ENCODE measurements around the gene RHOC.
"Not testable (repeated sequence)": the region's sequence is repeated elsewhere in the genome, so short reads cannot be mapped to it uniquely, and the experiment has no call there.

The RHOC gene

GRCh38 chr1:112727716-112728115 is 20.8 kb upstream of the RHOC start:
- no peaks in the 10 kb centered on the region for H3K36me3 ChIP-seq (ENCODE audit: insufficient read depth, low read length)
- no peaks in the 10 kb centered on the region for H3K79me2 ChIP-seq (ENCODE audit: insufficient read depth, low read length)
- H3K27ac ChIP-seq (ENCODE audit: low read depth, low read length, poor library complexity, severe bottlenecking), result no peak overlapping the region
- no peak overlapping the region for H3K9ac ChIP-seq (ENCODE audit: low read length)
- H3K4me1 ChIP-seq (ENCODE audit: insufficient read depth, low read length, severe bottlenecking), result no peaks in the 10 kb centered on the region
- no peaks in the 10 kb centered on the region for H3F3A ChIP-seq (ENCODE audit: insufficient read depth, low read length)
- no peaks in the 10 kb centered on the region for H3K27me3 ChIP-seq (ENCODE audit: insufficient read depth, low read length)
- no peaks in the 10 kb centered on the region for H3K9me2 ChIP-seq (ENCODE audit: low read depth, low read length)
- no peak overlapping the region for H3K4me3 ChIP-seq (ENCODE audit: low read depth, low read length, poor library complexity, severe bottlenecking)
- no peaks in the 10 kb centered on the region for H3K9me3 ChIP-seq (ENCODE audit: low read length)
- no peak overlapping the region for H2AFZ ChIP-seq (ENCODE audit: low read length)
- H4K20me1 ChIP-seq (ENCODE audit: insufficient read depth, low read length), result no peaks in the 10 kb centered on the region
- TF ChIP-seq EZH2 (IDR thresholded peaks at IDR 0.05; ENCODE audit: borderline replicate concordance, low read length) (no peak), CTCF (IDR thresholded peaks at IDR 0.05; ENCODE audit: low read length) (no peak)
- H3K4me2 ChIP-seq (ENCODE audit: low read length), result no peak overlapping the region

- not testable (repeated sequence) for H3K36me3 ChIP-seq (ENCODE audit: insufficient read depth, low read length); H3F3A ChIP-seq (ENCODE audit: insufficient read depth, low read length); H3K4me3 ChIP-seq (ENCODE audit: low read depth, low read length, poor library complexity, severe bottlenecking); H3K4me2 ChIP-seq (ENCODE audit: low read length); H3K27me3 ChIP-seq (ENCODE audit: insufficient read depth, low read length); H3K27ac ChIP-seq (ENCODE audit: low read depth, low read length, poor library complexity, severe bottlenecking); H3K9ac ChIP-seq (ENCODE audit: low read length); H3K4me1 ChIP-seq (ENCODE audit: insufficient read depth, low read length, severe bottlenecking); H3K9me2 ChIP-seq (ENCODE audit: low read depth, low read length); H4K20me1 ChIP-seq (ENCODE audit: insufficient read depth, low read length); H3K9me3 ChIP-seq (ENCODE audit: low read length); H3K79me2 ChIP-seq (ENCODE audit: insufficient read depth, low read length); H2AFZ ChIP-seq (ENCODE audit: low read length)
Observed at GRCh38 chr1:112724240-112724639, 17.3 kb upstream of the RHOC start.

GRCh38 chr1:112723511-112723839 is 16.5 kb upstream of the RHOC start:
- Histone ChIP-seq H3K9ac (ENCODE audit: low read length) (no peak overlapping the region), H3K79me2 (ENCODE audit: insufficient read depth, low read length) (no peaks in the 10 kb centered on the region), H3K27ac (ENCODE audit: low read depth, low read length, poor library complexity, severe bottlenecking) (no peak overlapping the region), H3K9me3 (ENCODE audit: low read length) (no peaks in the 10 kb centered on the region), H4K20me1 (ENCODE audit: insufficient read depth, low read length) (no peaks in the 10 kb centered on the region), H2AFZ (ENCODE audit: low read length) (no peak overlapping the region), H3K27me3 (ENCODE audit: insufficient read depth, low read length) (no peaks in the 10 kb centered on the region), H3K4me3 (ENCODE audit: low read depth, low read length, poor library complexity, severe bottlenecking) (no peak overlapping the region), H3K36me3 (ENCODE audit: insufficient read depth, low read length) (no peaks in the 10 kb centered on the region), H3K4me1 (ENCODE audit: insufficient read depth, low read length, severe bottlenecking) (no peaks in the 10 kb centered on the region), H3F3A (ENCODE audit: insufficient read depth, low read length) (no peaks in the 10 kb centered on the region), H3K4me2 (ENCODE audit: low read length) (no peak overlapping the region), H3K9me2 (ENCODE audit: low read depth, low read length) (no peaks in the 10 kb centered on the region)
- TF ChIP-seq EZH2 (IDR thresholded peaks at IDR 0.05; ENCODE audit: borderline replicate concordance, low read length) (no peak), CTCF (IDR thresholded peaks at IDR 0.05; ENCODE audit: low read length) (no peak)

GRCh38 chr1:112722601-112723510 is 15.9 kb upstream of the RHOC start:
- Histone ChIP-seq H3K36me3 (ENCODE audit: insufficient read depth, low read length) (no peaks in the 10 kb centered on the region), H3K9me2 (ENCODE audit: low read depth, low read length) (no peaks in the 10 kb centered on the region), H3K9me3 (ENCODE audit: low read length) (no peaks in the 10 kb centered on the region), H3K27ac (ENCODE audit: low read depth, low read length, poor library complexity, severe bottlenecking) (no peak overlapping the region), H3K4me3 (ENCODE audit: low read depth, low read length, poor library complexity, severe bottlenecking) (no peak overlapping the region), H3K79me2 (ENCODE audit: insufficient read depth, low read length) (no peaks in the 10 kb centered on the region), H3K4me2 (ENCODE audit: low read length) (no peak overlapping the region), H3F3A (ENCODE audit: insufficient read depth, low read length) (no peaks in the 10 kb centered on the region), H2AFZ (ENCODE audit: low read length) (no peak overlapping the region), H3K27me3 (ENCODE audit: insufficient read depth, low read length) (no peaks in the 10 kb centered on the region), H4K20me1 (ENCODE audit: insufficient read depth, low read length) (no peaks in the 10 kb centered on the region), H3K9ac (ENCODE audit: low read length) (no peak overlapping the region), H3K4me1 (ENCODE audit: insufficient read depth, low read length, severe bottlenecking) (no peaks in the 10 kb centered on the region)
- TF ChIP-seq EZH2 (IDR thresholded peaks at IDR 0.05; ENCODE audit: borderline replicate concordance, low read length) (no peak), CTCF (IDR thresholded peaks at IDR 0.05; ENCODE audit: low read length) (no peak)
